Measurements from ENCODE around the gene MATN1. TPM values are rescaled to one million over a fixed set of nuclear protein-coding genes. Genes with fewer than 3 reads are reported as not detected.

The MATN1 gene
- total and polyA plus RNA-seq, 4 donors = 0.19 TPM; not detected in 3

- Histone ChIP-seq H3K9ac (ENCODE audit: low read depth in 1 of 2, low read length in 2 of 2) (no peak overlapping the region), H3K27me3 (ENCODE audit: control insufficient read depth in 4 of 4, insufficient read depth in 4 of 4, low read length in 3 of 4) (no peaks in the 10 kb centered on the region), H3K36me3 (ENCODE audit: control insufficient read depth in 4 of 4, insufficient read depth in 3 of 4, low read depth in 1 of 4, low read length in 3 of 4) (peaks cover 0 to 10% (median 1%) of the 10 kb centered on the region in 4 donors), H3K9me3 (ENCODE audit: control insufficient read depth in 4 of 4, low read length in 3 of 4) (no peaks in the 10 kb centered on the region), H3K4me3 (ENCODE audit: low read depth in 1 of 3, low read length in 3 of 3) (no peak overlapping the region), H3K27ac (ENCODE audit: low read depth in 1 of 2, low read length in 2 of 2) (no peak overlapping the region), H3K4me1 (ENCODE audit: control insufficient read depth in 4 of 4, insufficient read depth in 4 of 4, low read length in 3 of 4) (peaks cover 0 to 9% (median 4%) of the 10 kb centered on the region in 4 donors)
- TF ChIP-seq GABPA (IDR thresholded peaks at IDR 0.05 in 1 of 2, conservative IDR thresholded peaks at IDR 0.05 in 1 of 2) (no peak), REST (IDR thresholded peaks at IDR 0.05) (no peak), NR2F2 (IDR thresholded peaks at IDR 0.05) (no peak), ATF3 (IDR thresholded peaks at IDR 0.05) (no peak), FOXA1 (IDR thresholded peaks at IDR 0.05) (no peak), ZBTB33 (IDR thresholded peaks at IDR 0.05) (no peak), YY1 (IDR thresholded peaks at IDR 0.05) (no peak), MAX (IDR thresholded peaks at IDR 0.05) (no peak), SP1 (IDR thresholded peaks at IDR 0.05) (no peak), HNF4A (conservative IDR thresholded peaks at IDR 0.05) (no peak), JUND (IDR thresholded peaks at IDR 0.05) (no peak)
- WGBS = 79% methylated on average over 9 of the region's 9 CpGs
- DNase-seq (ENCODE audit: low spot score) = no peak
Observed at GRCh38 chr1:30721812-30722537, 1.4 kb downstream of the MATN1 start.

GRCh38 chr1:30721341-30721793 is 2.0 kb downstream of the MATN1 start:
- H3K36me3 ChIP-seq (ENCODE audit: control insufficient read depth in 4 of 4, insufficient read depth in 3 of 4, low read depth in 1 of 4, low read length in 3 of 4) = peaks cover 0 to 10% (median 1%) of the 10 kb centered on the region in 4 donors
- H3K4me1 ChIP-seq (ENCODE audit: control insufficient read depth in 4 of 4, insufficient read depth in 4 of 4, low read length in 3 of 4) = peaks cover 0 to 9% (median 4%) of the 10 kb centered on the region in 4 donors
- no peaks in the 10 kb centered on the region for H3K9me3 ChIP-seq (ENCODE audit: control insufficient read depth in 4 of 4, low read length in 3 of 4)
- no peak overlapping the region for H3K9ac ChIP-seq (ENCODE audit: low read depth in 1 of 2, low read length in 2 of 2)
- no peak for DNase-seq (ENCODE audit: low spot score)
- WGBS = 98% methylated on average over 27 of the region's 27 CpGs
- no peak overlapping the region for H3K4me3 ChIP-seq (ENCODE audit: low read depth in 1 of 3, low read length in 3 of 3)
- H3K27me3 ChIP-seq (ENCODE audit: control insufficient read depth in 4 of 4, insufficient read depth in 4 of 4, low read length in 3 of 4) = no peaks in the 10 kb centered on the region
- H3K27ac ChIP-seq (ENCODE audit: low read depth in 1 of 2, low read length in 2 of 2) = no peak overlapping the region
- TF ChIP-seq TAF1 (conservative IDR thresholded peaks at IDR 0.05) = no peak
- TF ChIP-seq CTCF (IDR thresholded peaks at IDR 0.05; ENCODE audit: low read depth, low read length, missing input control) = no peak
- TF ChIP-seq JUND (IDR thresholded peaks at IDR 0.05) = no peak
- no peak for TF ChIP-seq HNF4A (conservative IDR thresholded peaks at IDR 0.05)
- no peak for TF ChIP-seq EGR1 (IDR thresholded peaks at IDR 0.05; ENCODE audit: low read depth in 2 of 2)
- TF ChIP-seq MAX (IDR thresholded peaks at IDR 0.05) = no peak
- no peak for TF ChIP-seq FOXA2 (IDR thresholded peaks at IDR 0.05)
- TF ChIP-seq SP1 (IDR thresholded peaks at IDR 0.05) = no peak
- no peak for TF ChIP-seq FOXA1 (IDR thresholded peaks at IDR 0.05)
- no peak for TF ChIP-seq REST (IDR thresholded peaks at IDR 0.05)
- TF ChIP-seq HNF4G (IDR thresholded peaks at IDR 0.05) = no peak
- no peak for TF ChIP-seq GABPA (IDR thresholded peaks at IDR 0.05 in 1 of 2, conservative IDR thresholded peaks at IDR 0.05 in 1 of 2)
- no peak for TF ChIP-seq YY1 (IDR thresholded peaks at IDR 0.05)
- no peak for TF ChIP-seq RAD21 (IDR thresholded peaks at IDR 0.05)
- TF ChIP-seq NR2F2 (IDR thresholded peaks at IDR 0.05) = no peak
- TF ChIP-seq RXRA (IDR thresholded peaks at IDR 0.05) = no peak
- no peak for TF ChIP-seq ATF3 (IDR thresholded peaks at IDR 0.05)
